Kidney tubule cell (primary cell): ENCODE results near the gene GHRH.
A peak's percentile ranks its signal among the peaks of the same experiment; 100 is the strongest.

Experiments
- DNase-seq: peaks from one replicate; pipeline ENCODE4 v3.0.0-alpha.2; 2018; ENCODE audit warnings: low spot score

GHRH gene

DNA sequence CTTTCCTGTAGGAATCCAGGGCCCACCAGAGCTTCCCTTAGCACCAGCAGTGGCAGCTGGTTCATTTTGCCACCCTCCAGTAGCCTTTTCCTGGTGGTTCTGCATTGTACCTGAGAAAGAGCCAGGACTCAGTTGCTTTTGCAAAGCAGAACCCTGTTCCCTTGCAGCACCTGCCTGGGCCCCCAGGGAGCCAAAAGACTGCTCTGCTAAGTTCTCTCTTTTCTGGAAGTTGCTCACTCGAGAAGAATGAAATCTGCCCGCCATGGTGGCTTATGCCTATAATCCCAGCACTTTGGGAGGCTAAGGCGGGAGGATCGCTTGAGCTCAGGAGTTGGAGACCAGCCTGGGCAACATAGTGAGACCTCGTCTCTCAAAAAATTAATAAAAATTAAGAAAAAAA lies 24.0 kb downstream of the GHRH start:
- DNase-seq, result no peak

- DNase-seq, result no peak
These were observed 25.2 kb downstream of the GHRH start for GRCh38 chr20:37236462-37236861.

GRCh38 chr20:37235065-37235464 lies 26.5 kb downstream of the GHRH start:
- DNase-seq, result no peak

DNA sequence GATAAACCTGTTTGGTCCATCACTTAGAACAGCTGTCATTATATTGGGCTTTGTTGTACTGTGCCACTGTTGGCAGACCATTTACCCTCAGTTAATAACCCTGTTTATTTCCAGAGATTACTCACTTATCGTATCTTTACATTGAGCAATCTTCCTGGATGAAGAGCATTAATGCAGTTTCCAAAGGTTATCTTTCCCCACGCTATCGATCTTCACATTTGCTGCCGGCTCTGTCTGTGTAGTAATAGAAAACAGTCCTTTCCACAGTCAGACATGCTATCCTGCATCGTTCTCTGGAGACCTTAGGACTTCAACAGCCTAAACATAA lies 27.4 kb downstream of the GHRH start:
- DNase-seq, result no peak

- DNase-seq, result no peak
These were observed 27.9 kb downstream of the GHRH start for GRCh38 chr20:37233548-37234253.

DNA sequence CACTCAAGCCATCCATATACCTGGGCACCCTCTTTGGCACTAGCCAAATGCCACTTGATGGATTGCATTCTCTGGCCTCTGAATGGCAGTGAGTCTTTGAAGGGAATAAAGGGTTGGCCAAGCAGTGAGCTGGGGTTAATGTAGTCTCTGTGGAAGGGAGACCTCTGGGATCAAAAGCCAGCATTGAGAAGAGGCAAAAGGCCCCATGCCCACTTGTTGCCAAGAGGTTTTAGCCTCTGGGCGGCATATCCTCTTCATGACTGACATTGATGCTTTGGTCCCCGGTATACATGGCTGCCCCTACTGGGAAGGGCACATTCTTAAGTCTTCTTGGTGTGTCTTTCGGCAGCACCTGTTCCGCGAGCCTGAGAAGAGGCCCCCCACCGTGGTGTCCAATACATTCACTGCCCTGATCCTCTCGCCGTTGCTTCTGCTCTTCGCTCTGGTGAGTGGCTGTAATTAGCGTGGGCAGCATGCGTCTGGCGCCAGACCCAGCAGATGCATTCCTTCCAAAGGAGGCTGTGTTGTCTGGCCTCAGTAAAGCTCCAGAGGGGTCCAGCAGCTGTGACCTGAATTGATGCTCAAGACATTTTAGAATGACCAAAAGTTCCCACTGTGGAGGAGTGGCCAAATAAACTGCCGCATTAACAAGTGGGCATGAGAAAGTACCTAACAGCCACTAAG lies 29.5 kb downstream of the GHRH start:
- no peak for DNase-seq

GRCh38 chr20:37230200-37230599 lies 31.4 kb downstream of the GHRH start:
- no peak for DNase-seq

DNA sequence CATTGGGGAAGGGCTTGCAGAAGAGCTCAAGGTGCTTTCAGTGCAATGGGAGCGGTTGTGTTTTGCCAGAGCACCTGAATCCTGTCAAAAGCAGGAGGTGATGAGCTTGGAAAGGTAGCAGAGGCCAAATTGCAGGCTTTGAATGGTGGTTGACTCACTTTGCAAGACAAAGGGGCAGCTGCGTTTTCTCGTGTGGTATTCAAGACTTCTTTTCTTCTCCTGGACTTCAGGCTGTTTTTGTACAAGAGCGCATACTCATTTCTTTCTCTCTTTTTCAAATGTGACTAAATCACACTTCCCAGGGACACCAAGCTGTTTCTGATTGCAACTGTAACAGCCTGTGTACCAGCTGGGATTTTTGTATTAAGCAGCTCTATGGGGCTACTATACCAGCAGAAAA lies 32.3 kb downstream of the GHRH start:
- no peak for DNase-seq

DNA sequence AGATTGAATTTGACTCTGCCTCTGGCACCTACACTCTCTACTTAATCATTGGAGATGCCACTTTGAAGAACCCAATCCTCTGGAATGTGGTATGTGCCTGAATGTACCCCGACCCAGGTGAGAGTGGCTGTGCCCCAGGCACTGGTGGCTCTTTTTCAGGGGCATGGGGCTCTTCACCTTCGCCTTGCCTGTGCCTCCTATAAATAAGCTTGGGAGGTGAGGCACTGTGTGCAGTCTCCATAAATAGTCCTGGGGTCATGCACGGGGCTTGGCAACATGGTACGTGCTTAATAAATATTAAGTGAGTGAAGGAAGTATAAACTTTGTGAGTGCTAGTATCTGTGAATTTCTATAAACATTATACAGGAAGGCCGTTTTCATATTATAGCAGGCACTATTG lies 33.0 kb downstream of the GHRH start:
- no peak for DNase-seq

DNA sequence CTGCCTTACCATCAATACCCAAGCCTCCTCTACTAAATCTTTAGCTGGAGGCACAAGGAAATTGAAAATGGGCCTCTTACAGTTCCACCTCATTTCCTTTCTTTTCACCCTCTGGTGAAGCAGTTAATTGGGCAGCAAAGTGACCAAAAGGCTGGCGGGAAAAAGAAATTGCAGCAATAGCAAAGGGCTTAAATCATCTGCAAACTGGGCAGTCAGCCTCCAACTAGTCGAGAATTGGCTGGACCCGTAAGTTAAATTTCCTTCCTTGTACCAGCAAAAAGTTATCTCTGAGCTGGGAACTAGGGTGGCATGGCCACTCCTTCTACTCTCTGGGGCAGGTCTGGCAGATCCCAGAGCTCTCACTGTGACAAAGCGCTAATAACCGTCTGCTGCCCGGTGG lies 33.5 kb downstream of the GHRH start:
- DNase-seq, result peak; percentile 43

- DNase-seq, result no peak
These were observed 34.7 kb downstream of the GHRH start for GRCh38 chr20:37226889-37227288.

- DNase-seq, result no peak
These were observed 36.5 kb downstream of the GHRH start for GRCh38 chr20:37225146-37225545.

DNA sequence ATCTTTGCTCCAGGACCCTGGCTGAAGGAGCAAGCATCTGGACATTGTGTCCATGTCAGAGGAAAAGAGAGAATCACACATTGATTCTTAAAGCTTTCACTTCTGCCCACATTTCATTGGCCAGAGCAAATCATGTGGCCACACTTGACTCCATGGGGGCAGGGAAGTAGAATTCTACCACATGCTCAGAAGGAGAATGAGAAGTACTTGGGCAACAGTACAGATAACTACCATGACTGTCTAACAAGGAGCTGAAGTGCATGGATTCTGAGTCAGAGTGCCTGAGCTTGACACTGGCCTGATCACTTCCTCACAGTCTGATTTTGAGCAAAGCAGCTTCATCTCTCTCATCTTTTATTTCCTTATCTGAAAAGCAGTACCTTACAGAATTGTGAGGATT lies 38.6 kb downstream of the GHRH start:
- DNase-seq, result peak; percentile 89

DNA sequence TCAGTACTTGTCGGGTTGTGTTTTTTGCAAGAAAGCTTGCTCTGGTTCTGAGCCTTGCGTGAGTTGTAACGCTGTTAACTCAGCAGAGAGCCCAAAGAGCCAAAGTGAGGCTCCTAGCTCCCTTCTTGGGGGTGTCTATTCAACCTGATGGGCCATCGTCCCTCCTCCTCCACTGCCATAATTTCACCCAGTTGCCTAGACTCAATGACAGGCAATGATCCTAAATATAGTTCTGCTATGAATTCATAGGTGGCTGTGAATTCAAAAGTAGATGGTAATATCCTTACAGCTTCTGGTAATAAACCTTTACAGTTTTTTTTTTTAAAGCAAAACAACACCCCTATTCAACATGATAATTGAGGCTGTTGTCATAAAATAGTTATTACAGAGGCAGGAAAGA lies 39.5 kb downstream of the GHRH start:
- DNase-seq, result no peak

- DNase-seq, result no peak
These were observed 40.9 kb downstream of the GHRH start for GRCh38 chr20:37220731-37221130.

GRCh38 chr20:37219751-37220668 lies 41.6 kb downstream of the GHRH start:
- no peak for DNase-seq

- no peak for DNase-seq
These were observed 42.6 kb downstream of the GHRH start for GRCh38 chr20:37218976-37219375.

GRCh38 chr20:37218441-37218840 lies 43.2 kb downstream of the GHRH start:
- no peak for DNase-seq

- DNase-seq, result peak; percentile 41
These were observed 51.8 kb downstream of the GHRH start for GRCh38 chr20:37209661-37210314.

DNA sequence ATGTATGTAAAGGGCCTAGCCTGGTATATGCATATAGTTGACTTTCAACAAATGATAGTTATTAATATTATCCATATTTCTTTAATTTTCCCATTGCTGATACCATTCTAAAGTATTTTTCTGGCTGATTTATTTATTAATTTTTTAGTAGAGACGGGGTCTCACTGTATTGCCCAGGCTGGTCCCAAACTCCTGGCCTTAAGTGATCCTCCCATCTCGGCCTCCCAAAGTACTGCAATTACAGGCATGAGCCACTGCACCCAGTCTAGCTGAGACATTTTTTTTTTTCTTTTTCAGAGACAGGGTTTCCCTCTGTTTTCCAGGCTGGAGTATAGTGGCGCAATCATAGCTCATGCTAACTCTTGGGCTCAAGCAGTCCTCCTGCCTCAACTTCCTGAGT lies 52.4 kb downstream of the GHRH start:
- no peak for DNase-seq

GRCh38 chr20:37207171-37207570 lies 54.4 kb downstream of the GHRH start:
- DNase-seq, result no peak

- no peak for DNase-seq
These were observed 55.8 kb downstream of the GHRH start for GRCh38 chr20:37205794-37206193.

GRCh38 chr20:37205130-37205529 lies 56.5 kb downstream of the GHRH start:
- no peak for DNase-seq
